ENCODE data around the gene CDH15.

- TF ChIP-seq CTCF (IDR thresholded peaks at IDR 0.05; ENCODE audit: low read length) = no peak
- TF ChIP-seq EZH2phosphoT487 (IDR thresholded peaks at IDR 0.05; ENCODE audit: low read length) = no peak
These were observed 4.0 kb downstream of the CDH15 start for GRCh38 chr16:89175280-89176146.
